ENCODE results near the gene AOX1.

GRCh38 chr2:200640901-200641300 lies 55.1 kb downstream of the AOX1 start:
- TF ChIP-seq POLR2AphosphoS5 (IDR thresholded peaks at IDR 0.05) (no peak), CTCF (IDR thresholded peaks at IDR 0.05) (no peak), EP300 (IDR thresholded peaks at IDR 0.05) (no peak), POLR2A (IDR thresholded peaks at IDR 0.05) (no peak)
